MCF 10A (cell line): ENCODE measurements around the gene FCER2. TPM values are rescaled to one million over a fixed set of nuclear protein-coding genes. Genes with fewer than 3 reads are reported as not detected.

Source experiments
- BruUV-seq: library from RNA; stranded (reverse); fragments of 400-500 nt; replicated peaks from 2 replicates; lab custom pipeline; 2021; lab: Mats Ljungman, UMichigan
- CTCF ChIA-PET: fragments of 300-600 bp; sonication (Branson Sonifier 250); formaldehyde crosslinking; extraction: SDS; loops from one replicate; lab custom pipeline; 2021; ENCODE audit warnings: antibody characterized with exemption, inconsistent platforms; lab: Yijun Ruan, JAX
- POLR2A ChIA-PET: fragments of 300-600, 350-650 bp; sonication (Branson Sonifier 250); formaldehyde crosslinking; extraction: SDS; loops from one replicate; lab custom pipeline; 2020; ENCODE audit warnings: antibody characterized with exemption, inconsistent platforms; lab: Yijun Ruan, JAX
- DNase-seq: peaks from one replicate; pipeline ENCODE4 v3.0.0-alpha.2; 2018; ENCODE audit not compliant: unreplicated experiment
- H3K27ac Mint-ChIP-seq: one replicate; pipeline ENCODE4 v1.8.0; 2022; ENCODE audit warnings: mild to moderate bottlenecking, low read depth, mixed read lengths; ENCODE audit not compliant: unreplicated experiment
- H3K27me3 Mint-ChIP-seq: one replicate; pipeline ENCODE4 v1.8.0; 2022; ENCODE audit warnings: mixed read lengths; ENCODE audit not compliant: insufficient read depth, unreplicated experiment
- H3K36me3 Mint-ChIP-seq: one replicate; pipeline ENCODE4 v1.8.0; 2022; ENCODE audit warnings: mild to moderate bottlenecking, moderate library complexity, mixed read lengths; ENCODE audit not compliant: insufficient read depth, unreplicated experiment
- H3K4me1 Mint-ChIP-seq: one replicate; pipeline ENCODE4 v1.8.0; 2022; ENCODE audit warnings: mixed read lengths; ENCODE audit not compliant: insufficient read depth, unreplicated experiment
- H3K4me3 Mint-ChIP-seq: one replicate; pipeline ENCODE4 v1.8.0; 2022; ENCODE audit warnings: mild to moderate bottlenecking, moderate library complexity, mixed read lengths; ENCODE audit not compliant: unreplicated experiment
- H3K9me3 Mint-ChIP-seq: one replicate; pipeline ENCODE4 v1.8.0; 2022; ENCODE audit warnings: mixed read lengths; ENCODE audit not compliant: unreplicated experiment
- intact Hi-C: fragments of 100-400 bp; cut with micrococcal nuclease; formaldehyde crosslinking; loops from 2 replicates; pipeline ENCODE4 v1.14.1; 2022
- total RNA-seq: library from RNA; stranded (reverse); gene quantifications from 2 replicates; pipeline ENCODE4 v1.2.3, GENCODE V29; 2022
- TF ChIP-seq, protein P1 (sequence below): fragments of 200-600 bp; IDR thresholded peaks from one replicate; pipeline ENCODE4 v1.8.0; 2022; ENCODE audit warnings: antibody characterized with exemption, mild to moderate bottlenecking; ENCODE audit not compliant: unreplicated experiment

The FCER2 gene
- total RNA-seq, 1 experiment from 2014 or later: not detected

DNA sequence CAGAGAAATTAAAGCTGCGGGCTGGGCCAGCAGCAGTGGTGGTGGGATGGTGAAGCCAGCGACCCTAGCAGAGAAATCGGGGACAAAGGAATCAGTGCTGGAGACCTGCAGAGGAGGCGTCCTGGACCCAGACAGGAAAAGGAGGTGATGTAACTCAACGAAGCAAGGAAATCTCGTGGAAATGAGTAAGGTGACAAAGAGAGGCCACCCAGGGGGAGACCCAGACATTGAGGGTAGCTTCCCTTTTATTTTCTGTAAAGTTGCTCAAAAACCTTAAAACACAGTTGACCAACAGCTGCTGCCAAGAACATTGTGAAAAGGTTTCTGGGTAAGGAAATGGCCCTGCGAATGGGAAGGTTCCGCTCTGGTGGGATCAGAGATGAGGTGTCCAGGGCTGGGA, 46.4 kb downstream of the FCER2 start:
- Mint-ChIP-seq H3K27ac (no peak overlapping the region), H3K9me3 (no peaks in the 10 kb centered on the region), H3K27me3 (no peaks in the 10 kb centered on the region), H3K4me1 (peaks cover 6% of the 10 kb centered on the region), H3K36me3 (no peaks in the 10 kb centered on the region), H3K4me3 (no peak overlapping the region)
- no TSS peak for BruUV-seq
- POLR2A ChIA-PET: interaction anchor here (1.2 kb wide), 1 partner anchor 18 kb away, joined by 4 read pairs; the partner anchor contains the start of gene STXBP2
- TF ChIP-seq, protein P1, sequence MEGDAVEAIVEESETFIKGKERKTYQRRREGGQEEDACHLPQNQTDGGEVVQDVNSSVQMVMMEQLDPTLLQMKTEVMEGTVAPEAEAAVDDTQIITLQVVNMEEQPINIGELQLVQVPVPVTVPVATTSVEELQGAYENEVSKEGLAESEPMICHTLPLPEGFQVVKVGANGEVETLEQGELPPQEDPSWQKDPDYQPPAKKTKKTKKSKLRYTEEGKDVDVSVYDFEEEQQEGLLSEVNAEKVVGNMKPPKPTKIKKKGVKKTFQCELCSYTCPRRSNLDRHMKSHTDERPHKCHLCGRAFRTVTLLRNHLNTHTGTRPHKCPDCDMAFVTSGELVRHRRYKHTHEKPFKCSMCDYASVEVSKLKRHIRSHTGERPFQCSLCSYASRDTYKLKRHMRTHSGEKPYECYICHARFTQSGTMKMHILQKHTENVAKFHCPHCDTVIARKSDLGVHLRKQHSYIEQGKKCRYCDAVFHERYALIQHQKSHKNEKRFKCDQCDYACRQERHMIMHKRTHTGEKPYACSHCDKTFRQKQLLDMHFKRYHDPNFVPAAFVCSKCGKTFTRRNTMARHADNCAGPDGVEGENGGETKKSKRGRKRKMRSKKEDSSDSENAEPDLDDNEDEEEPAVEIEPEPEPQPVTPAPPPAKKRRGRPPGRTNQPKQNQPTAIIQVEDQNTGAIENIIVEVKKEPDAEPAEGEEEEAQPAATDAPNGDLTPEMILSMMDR: no peak
- CTCF ChIA-PET: interaction anchor here (0.6 to 6.4 kb wide), 5 partner anchors 11 to 302 kb away, joined by 3 to 31 read pairs (median 3); partner anchors contain the start of genes STXBP2 and TRAPPC5
- DNase-seq: no peak
- intact Hi-C loops: no loop called here

DNA sequence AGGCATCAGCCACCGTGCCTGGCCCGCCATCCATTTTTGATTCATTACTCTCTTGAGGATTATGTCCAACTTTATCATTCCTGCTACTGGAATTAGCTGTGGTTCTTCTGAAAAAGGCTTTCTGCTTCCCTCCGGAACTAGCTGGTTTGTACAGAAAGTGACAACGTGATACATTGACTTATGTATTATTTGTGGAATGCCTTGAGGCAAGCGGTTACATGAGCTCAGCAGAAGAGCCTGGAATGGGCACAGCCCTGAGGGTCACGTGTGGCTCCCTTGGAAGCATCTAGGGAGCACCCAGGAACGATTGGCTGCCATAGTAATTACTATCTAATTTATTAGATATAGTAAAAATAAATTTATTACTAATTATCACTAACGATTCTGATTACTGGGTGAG, 47.5 kb downstream of the FCER2 start:
- Mint-ChIP-seq H3K27ac (no peak overlapping the region), H3K27me3 (no peaks in the 10 kb centered on the region), H3K9me3 (no peaks in the 10 kb centered on the region), H3K4me3 (no peak overlapping the region), H3K4me1 (peaks cover 6% of the 10 kb centered on the region), H3K36me3 (no peaks in the 10 kb centered on the region)
- ChIA-PET POLR2A (interaction anchor here (0.7 to 1.1 kb wide), 5 partner anchors 27 to 692 kb away, joined by 3 to 6 read pairs (median 3); no protein-coding TSS in a partner anchor), CTCF (interaction anchor here (0.6 to 6.4 kb wide), 9 partner anchors 9 to 866 kb away, joined by 3 to 31 read pairs (median 4); partner anchors contain the start of gene TRAPPC5)
- DNase-seq: no peak
- no TSS peak for BruUV-seq
- TF ChIP-seq, protein P1: no peak
- intact Hi-C loops: no loop called here

DNA sequence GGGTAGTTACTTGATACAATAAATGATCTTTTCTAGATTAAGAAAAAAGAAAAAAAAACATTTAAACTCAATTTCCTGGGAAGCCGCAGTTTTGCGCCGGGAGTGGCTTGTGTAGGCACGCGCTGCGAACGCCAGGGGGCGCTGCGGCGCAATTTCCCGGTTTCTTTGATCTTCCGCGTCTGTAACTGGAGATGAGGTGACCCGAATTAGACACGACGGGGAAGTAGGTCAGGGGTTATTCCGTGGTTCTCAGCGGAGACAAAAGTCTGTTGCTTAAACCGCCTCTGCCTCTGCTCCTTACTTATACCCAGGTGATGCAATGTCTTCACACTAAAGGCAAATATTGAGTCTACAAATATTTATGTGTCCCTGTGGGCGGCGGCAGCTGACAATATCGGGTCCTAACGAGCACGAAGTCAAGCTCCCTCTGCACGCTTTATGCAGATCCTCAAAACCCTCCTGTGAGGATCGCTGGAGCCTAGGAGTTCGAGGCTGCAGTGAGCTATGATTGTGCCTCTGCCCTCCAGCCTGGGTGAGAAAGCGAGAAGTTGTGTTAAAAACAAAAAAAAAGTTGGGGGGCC, 49.8 kb downstream of the FCER2 start:
- intact Hi-C loops: loop anchor here (1.0 kb wide), 2 partner anchors 28 to 147 kb away; partner anchors contain the start of gene TRAPPC5
- Mint-ChIP-seq H3K4me1 (peaks cover 6% of the 10 kb centered on the region), H3K36me3 (peaks cover 5% of the 10 kb centered on the region), H3K27me3 (no peaks in the 10 kb centered on the region), H3K4me3 (peak overlapping the region; percentile 66), H3K9me3 (no peaks in the 10 kb centered on the region), H3K27ac (no peak overlapping the region)
- ChIA-PET POLR2A (interaction anchor here (1.1 kb wide), 1 partner anchor 22 kb away, joined by 4 read pairs; the partner anchor contains the start of genes PET100 and XAB2), CTCF (interaction anchor here (0.5 to 6.4 kb wide), 26 partner anchors 9 to 789 kb away, joined by 3 to 31 read pairs (median 4); partner anchors contain the start of genes RETN, STXBP2 and TRAPPC5)
- DNase-seq: peak; percentile 94
- TF ChIP-seq, protein P1: peak; percentile 91
- no TSS peak for BruUV-seq

DNA sequence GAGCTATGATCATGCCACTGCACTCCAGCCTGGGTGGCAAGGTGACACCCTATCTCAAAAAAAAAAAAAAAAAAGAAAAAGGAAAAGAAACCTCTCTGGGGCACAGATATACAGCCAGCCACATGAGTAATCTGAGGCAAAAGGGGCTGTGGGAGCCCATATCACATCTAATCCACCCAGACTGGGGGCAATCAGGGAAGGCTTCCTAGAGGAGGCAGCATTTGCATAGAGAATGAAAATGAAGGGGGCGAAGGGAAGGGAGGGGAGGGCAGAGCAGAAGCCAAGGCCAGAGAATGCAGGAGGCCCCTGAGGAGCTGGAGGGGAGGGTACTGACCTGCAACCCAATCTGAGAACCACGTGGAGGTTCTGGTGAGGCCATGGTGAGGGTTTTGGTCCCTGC, 51.8 kb downstream of the FCER2 start:
- DNase-seq: no peak
- intact Hi-C loops: no loop called here
- CTCF ChIA-PET: interaction anchor here (0.6 to 2.7 kb wide), 5 partner anchors 9 to 47 kb away, joined by 3 to 11 read pairs (median 3); partner anchors contain the start of genes MCEMP1 and TRAPPC5
- TF ChIP-seq, protein P1: no peak
- Mint-ChIP-seq H3K9me3 (no peaks in the 10 kb centered on the region), H3K27me3 (no peaks in the 10 kb centered on the region), H3K4me1 (peaks cover 6% of the 10 kb centered on the region), H3K36me3 (peaks cover 15% of the 10 kb centered on the region), H3K4me3 (no peak overlapping the region), H3K27ac (no peak overlapping the region)
- POLR2A ChIA-PET: interaction anchor here (0.6 to 1.2 kb wide), 2 partner anchors 20 to 72 kb away, joined by 3 read pairs; partner anchors contain the start of genes PET100 and XAB2
- BruUV-seq: no TSS peak
